Neuron (in vitro differentiated cells): ENCODE measurements around the gene POU3F2.

ENCODE experiments used
- H2AFZ ChIP-seq: one replicate; pipeline ENCODE4 v1.6.1; 2013; ENCODE audit warnings: low read depth, mild to moderate bottlenecking, inconsistent platforms, low read length, moderate library complexity
- H3K27me3 ChIP-seq: one replicate; pipeline ENCODE4 v1.6.1; 2013; ENCODE audit warnings: low read length; ENCODE audit not compliant: insufficient read depth
- H3K36me3 ChIP-seq: one replicate; pipeline ENCODE4 v1.6.1; 2013; ENCODE audit warnings: low read length; ENCODE audit not compliant: insufficient read depth
- H3K4me1 ChIP-seq: one replicate; pipeline ENCODE4 v1.6.1; 2013; ENCODE audit warnings: low read length; ENCODE audit not compliant: insufficient read depth
- H3K4me3 ChIP-seq: 2 replicates; pipeline ENCODE4 v1.5.1; 2013; ENCODE audit warnings: mild to moderate bottlenecking, low read length, moderate library complexity
- H3K9me3 ChIP-seq: one replicate; pipeline ENCODE4 v1.6.1; 2013; ENCODE audit warnings: low read length

POU3F2 gene

DNA sequence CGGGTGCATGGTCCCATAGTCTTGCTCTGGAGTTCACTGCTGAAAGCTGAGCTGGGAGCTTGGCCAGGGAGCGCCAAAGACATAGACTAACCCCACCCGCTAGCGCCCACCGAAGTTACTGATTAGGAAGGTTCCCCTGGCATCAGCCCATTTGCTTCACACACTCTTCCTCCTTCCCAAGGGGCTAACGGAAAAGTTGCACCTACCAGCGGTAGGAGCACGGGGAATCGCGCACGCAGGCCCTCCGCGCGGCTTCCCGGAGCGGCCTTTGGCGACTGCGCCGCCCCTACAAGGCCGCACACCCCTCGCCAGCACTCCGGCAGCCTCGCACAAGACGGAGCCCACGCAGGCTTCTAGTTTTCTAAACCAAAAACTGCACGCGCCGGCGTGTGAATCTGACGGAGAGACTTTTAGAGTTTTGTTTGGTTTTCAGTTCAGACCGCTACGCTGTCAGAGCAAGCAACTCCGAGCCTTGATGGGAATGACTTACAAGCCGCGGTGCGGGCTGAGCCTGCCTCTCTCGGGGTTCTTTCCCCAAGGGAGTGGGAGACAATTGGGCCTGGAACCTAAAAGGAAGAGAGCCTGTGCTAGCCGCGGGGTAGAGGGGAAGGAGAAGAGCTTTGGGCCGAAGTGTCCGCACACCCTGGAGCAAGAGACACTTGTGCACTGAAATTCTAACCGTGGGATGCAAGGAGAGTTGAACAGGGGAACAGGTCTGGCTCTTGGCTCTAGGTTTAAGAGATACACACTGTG, 891 bp upstream of the POU3F2 start:
- Histone ChIP-seq H3K36me3 (peaks cover 25% of the 10 kb centered on the region), H3K4me1 (peaks cover 23% of the 10 kb centered on the region), H2AFZ (no peak overlapping the region), H3K4me3 (peak overlapping the region; percentile 76), H3K9me3 (no peaks in the 10 kb centered on the region), H3K27me3 (no peaks in the 10 kb centered on the region)

DNA sequence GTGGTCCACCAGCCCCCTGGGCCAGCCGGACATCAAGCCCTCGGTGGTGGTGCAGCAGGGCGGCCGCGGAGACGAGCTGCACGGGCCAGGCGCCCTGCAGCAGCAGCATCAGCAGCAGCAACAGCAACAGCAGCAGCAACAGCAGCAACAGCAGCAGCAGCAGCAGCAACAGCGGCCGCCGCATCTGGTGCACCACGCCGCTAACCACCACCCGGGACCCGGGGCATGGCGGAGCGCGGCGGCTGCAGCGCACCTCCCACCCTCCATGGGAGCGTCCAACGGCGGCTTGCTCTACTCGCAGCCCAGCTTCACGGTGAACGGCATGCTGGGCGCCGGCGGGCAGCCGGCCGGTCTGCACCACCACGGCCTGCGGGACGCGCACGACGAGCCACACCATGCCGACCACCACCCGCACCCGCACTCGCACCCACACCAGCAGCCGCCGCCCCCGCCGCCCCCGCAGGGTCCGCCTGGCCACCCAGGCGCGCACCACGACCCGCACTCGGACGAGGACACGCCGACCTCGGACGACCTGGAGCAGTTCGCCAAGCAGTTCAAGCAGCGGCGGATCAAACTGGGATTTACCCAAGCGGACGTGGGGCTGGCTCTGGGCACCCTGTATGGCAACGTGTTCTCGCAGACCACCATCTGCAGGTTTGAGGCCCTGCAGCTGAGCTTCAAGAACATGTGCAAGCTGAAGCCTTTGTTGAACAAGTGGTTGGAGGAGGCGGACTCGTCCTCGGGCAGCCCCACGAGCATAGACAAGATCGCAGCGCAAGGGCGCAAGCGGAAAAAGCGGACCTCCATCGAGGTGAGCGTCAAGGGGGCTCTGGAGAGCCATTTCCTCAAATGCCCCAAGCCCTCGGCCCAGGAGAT, 1.0 kb downstream of the POU3F2 start:
- Histone ChIP-seq H3K4me1 (peaks cover 12% of the 10 kb centered on the region), H3K36me3 (peaks cover 43% of the 10 kb centered on the region), H3K9me3 (no peaks in the 10 kb centered on the region), H3K27me3 (no peaks in the 10 kb centered on the region), H3K4me3 (peak overlapping the region; percentile 99), H2AFZ (no peak overlapping the region)

DNA sequence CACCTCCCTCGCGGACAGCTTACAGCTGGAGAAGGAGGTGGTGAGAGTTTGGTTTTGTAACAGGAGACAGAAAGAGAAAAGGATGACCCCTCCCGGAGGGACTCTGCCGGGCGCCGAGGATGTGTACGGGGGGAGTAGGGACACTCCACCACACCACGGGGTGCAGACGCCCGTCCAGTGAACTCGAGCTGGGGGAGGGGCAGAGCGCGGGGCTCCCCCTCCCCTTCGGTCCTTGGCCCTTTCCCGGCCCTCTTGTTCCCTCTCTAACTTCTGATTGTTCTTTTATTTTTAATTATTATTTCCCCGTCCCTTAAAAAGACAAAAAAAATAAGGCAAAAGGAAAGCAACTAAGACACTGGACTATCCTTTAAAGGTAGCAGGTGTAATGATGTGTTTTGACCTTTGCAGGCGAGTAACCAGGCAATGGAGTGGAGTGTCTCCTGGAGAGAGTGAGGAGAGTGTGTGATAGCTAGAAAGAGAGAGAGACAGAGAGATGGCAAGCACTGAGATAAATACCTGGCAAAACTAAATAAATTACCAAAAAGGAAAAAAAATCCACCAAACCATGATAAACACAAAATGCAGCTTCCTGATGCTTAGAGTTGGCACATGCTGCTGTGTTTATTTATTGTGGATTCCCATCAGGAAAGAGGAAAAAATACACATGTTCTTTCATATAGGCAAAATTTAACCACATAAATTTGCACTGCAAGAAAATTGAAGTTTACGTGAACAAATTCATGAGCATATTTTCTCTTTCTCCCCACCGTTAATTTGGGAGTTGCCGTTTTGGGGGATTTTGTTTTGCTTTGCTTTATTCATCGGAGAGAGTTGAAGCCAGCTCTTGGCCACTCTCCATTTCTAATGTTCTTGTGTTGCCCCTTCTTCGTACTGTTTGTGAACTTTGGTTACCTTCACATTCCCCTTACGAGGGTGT, 1.9 kb downstream of the POU3F2 start:
- Histone ChIP-seq H2AFZ (no peak overlapping the region), H3K36me3 (peaks cover 51% of the 10 kb centered on the region), H3K4me1 (peaks cover 11% of the 10 kb centered on the region), H3K9me3 (no peaks in the 10 kb centered on the region), H3K27me3 (no peaks in the 10 kb centered on the region), H3K4me3 (peak overlapping the region; percentile 99)

DNA sequence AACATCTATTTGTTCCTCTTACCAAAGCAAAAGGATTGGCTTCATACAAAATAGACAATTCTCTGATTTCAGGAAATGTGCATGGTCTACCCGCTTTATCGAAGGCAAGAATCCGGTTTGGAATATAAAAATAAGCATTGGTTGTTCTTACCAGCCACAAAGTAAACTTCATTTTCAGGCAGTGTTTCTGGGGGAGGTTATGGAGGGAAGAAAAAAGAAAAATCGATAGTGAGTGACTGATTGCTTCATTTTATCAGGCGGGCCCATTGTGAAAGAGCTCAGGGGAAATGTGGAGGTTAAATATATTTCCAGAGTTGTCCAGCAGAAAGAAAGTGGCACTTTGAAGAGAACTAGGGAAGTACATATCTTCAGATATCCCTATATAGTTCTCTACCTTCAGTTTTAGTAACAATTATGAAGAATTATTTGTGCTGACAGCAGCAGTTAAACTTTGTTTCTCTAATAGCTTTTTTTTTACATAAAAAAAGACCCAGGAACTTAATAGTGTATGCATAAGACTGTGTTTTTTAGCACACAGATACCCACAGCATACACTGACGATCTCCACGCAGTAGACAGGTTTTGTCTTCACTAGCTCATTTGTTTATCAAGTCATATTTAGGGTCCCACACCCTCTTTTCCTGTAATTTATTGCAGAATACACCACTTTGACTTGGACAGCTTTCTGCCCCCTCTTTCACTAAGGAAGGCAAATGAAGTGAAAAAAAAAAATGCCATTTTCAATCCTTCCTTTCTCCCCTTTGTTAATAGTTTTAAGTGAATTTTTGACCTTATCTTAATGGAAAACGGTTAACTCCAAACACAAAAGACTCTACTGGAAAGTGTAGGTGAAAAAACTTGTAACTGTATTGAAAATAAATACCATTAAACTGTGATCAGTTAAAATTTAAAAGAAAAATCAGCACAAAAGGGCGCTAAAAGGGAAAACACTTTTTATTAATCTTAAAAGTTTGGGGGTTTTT, 2.9 kb downstream of the POU3F2 start:
- peak overlapping the region; percentile 99 for H3K4me3 ChIP-seq

DNA sequence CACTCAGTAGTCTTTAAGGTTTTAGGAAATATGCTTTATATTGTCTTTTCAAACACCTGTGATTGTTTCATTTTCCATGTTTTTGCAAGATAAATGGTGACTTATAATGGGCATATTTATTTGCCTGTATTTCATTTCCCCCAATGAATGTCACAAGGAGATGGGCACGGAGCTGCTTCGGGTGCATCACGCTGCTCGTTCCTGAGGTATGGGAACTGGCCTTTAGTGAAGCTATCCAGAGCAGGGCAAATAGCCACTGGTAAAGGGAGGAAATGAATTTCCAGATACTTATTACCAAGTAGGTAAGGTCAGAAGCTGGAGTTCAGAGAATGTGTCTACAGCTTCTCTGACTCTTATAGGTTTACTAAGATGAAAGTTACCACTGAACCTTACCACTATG, 3.7 kb downstream of the POU3F2 start:
- Histone ChIP-seq H3K36me3 (peaks cover 65% of the 10 kb centered on the region), H3K4me1 (peaks cover 26% of the 10 kb centered on the region), H2AFZ (no peak overlapping the region), H3K27me3 (no peaks in the 10 kb centered on the region), H3K4me3 (peak overlapping the region; percentile 99), H3K9me3 (no peaks in the 10 kb centered on the region)

More for the DNA sequence above, 2.9 kb downstream of the POU3F2 start:
- no peaks in the 10 kb centered on the region for H3K27me3 ChIP-seq
- H3K9me3 ChIP-seq, result no peaks in the 10 kb centered on the region
- H3K4me1 ChIP-seq, result peaks cover 18% of the 10 kb centered on the region
- peaks cover 57% of the 10 kb centered on the region for H3K36me3 ChIP-seq
- H2AFZ ChIP-seq, result no peak overlapping the region

DNA sequence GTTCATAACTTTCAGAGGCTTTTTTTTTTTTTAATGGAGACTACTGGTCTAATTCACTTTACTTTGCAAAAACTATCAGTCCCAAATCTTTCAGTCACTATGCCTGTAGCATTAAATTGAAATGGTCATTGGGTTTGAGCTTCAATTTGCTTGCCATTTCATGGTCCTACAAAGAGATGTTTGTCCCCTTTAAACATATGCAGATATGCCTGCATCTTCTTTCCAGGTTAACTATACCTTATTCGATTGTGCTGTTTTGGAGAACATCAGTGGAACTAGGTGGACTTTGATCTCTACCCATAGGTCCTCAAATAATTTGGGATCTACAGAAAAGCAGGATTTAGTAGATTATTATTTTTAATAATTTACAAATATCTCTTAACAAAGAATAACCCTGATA, 4.6 kb downstream of the POU3F2 start:
- no peaks in the 10 kb centered on the region for H3K9me3 ChIP-seq
- peaks cover 27% of the 10 kb centered on the region for H3K4me1 ChIP-seq
- H2AFZ ChIP-seq, result no peak overlapping the region
- H3K27me3 ChIP-seq, result no peaks in the 10 kb centered on the region
- H3K36me3 ChIP-seq, result peaks cover 70% of the 10 kb centered on the region
- peak overlapping the region; percentile 99 for H3K4me3 ChIP-seq

DNA sequence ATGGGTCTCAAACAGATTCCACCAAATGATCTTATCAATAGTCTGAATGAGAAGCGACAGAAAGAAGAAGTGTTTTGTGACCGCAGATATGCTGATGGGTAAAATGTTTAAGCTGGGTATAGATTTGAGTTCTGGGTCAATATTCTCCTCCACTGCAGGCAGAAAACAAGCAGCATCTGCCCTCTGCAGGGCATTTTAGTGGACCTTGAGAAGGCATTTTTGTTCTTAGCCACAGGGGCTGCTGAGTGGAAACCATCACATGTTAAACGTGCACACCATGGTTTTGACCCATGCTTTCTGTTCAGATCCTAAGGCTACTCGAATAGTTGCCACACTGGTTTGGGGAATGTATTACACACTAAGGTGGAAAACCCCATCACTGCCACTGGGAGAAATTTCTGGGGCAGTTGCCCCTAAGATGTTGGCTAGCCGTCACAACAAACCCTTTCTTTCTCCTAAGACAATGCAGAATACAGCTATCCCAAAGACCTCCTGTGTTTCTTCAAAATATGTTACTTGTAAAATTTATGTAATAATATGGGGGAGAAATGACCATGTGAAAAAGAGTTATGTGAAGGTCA, 5.5 kb downstream of the POU3F2 start:
- Histone ChIP-seq H3K36me3 (peaks cover 76% of the 10 kb centered on the region), H2AFZ (no peak overlapping the region), H3K27me3 (no peaks in the 10 kb centered on the region), H3K4me3 (peak overlapping the region; percentile 99), H3K9me3 (no peaks in the 10 kb centered on the region), H3K4me1 (peaks cover 27% of the 10 kb centered on the region)

DNA sequence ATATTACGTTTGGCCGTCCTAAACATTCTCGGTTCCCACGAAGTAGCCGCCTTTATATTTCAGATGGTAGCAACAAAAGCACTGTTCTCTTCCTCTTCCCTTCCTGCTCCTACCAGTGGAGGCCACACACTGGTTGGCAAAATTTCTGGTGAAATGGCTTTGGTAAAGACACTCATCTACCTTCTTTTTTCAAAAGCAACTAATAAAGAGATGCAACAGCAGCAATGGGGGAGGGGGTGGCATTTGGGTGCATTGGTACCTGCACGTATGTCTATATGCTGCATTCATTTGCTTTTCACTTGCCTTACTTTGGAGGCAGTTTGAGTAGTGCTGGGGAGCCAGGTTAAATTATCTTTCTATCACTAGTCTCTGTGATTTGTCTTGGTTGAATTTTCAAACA, 6.0 kb downstream of the POU3F2 start:
- H3K4me1 ChIP-seq, result peaks cover 27% of the 10 kb centered on the region
- H3K9me3 ChIP-seq, result no peaks in the 10 kb centered on the region
- no peak overlapping the region for H2AFZ ChIP-seq
- H3K27me3 ChIP-seq, result no peaks in the 10 kb centered on the region
- peak overlapping the region; percentile 99 for H3K4me3 ChIP-seq
- peaks cover 76% of the 10 kb centered on the region for H3K36me3 ChIP-seq

DNA sequence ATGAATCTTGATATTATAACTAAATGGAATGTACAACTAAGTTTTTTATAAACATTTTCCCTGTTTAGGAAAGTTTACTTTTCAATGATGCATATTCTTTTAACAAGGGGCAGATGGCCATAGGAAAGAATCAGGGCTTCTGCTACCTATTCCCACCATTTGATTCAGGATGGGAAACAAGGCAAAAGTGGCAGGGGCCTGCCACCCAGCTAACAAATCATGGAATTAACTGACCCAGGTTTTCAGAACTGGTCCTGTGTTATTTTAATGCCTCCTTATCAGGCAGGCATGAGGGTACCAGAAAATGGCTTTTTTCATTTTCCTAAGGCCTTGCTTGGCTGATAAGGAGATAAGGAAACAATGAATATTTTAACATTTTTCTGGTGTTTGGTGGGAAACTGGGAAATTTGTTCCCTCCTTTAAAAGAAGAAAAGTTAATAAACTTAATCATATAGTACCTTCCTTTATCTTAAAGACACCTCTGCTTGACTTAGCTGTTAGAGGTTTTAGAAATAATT, 6.7 kb downstream of the POU3F2 start:
- H3K36me3 ChIP-seq, result peaks cover 74% of the 10 kb centered on the region
- no peaks in the 10 kb centered on the region for H3K27me3 ChIP-seq
- H3K9me3 ChIP-seq, result no peaks in the 10 kb centered on the region
- peaks cover 32% of the 10 kb centered on the region for H3K4me1 ChIP-seq
- no peak overlapping the region for H2AFZ ChIP-seq
- peak overlapping the region; percentile 99 for H3K4me3 ChIP-seq

DNA sequence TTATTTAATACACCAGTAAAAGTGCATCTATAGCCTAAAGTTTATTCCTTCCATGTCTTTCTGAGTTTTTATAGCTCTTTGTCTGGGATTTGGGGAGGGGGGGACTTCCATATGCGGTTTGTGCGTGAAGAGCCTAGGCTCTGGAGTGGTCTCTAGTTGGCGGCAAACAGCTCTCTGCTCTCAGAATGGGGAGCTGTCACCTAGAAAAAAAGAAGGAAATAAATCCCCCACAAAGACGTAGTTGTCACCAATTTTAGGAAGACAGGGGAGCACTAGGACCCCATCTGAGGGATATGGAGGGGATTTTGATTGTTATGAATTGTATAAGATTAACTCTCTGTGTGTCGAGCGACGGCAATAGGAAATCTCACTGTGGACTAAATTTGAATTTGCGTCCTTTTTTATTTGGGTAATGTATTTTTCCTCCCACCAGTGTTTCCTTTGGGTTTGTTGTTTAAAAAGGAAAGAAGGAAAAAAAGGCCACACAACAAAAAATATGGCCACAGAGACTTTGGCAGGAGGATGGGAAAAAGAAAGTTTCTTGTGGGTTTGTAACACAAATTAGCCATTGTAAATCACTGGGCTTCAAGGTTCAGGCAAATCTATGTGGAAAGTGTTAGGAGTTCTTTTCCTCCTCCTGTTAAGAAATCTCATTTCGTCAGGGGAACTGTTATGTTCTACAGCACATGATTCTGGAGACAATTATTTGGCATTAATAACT, 7.4 kb downstream of the POU3F2 start:
- Histone ChIP-seq H3K36me3 (peaks cover 75% of the 10 kb centered on the region), H2AFZ (no peak overlapping the region), H3K4me1 (peaks cover 38% of the 10 kb centered on the region), H3K9me3 (no peaks in the 10 kb centered on the region), H3K27me3 (no peaks in the 10 kb centered on the region), H3K4me3 (peak overlapping the region; percentile 99)
